Measurements from ENCODE around the gene RRAD. TPM values are rescaled to one million over a fixed set of nuclear protein-coding genes. Genes with fewer than 3 reads are reported as not detected.

The RRAD gene
- total RNA-seq: 0.22 and 0.43 TPM in 2 replicates

GRCh38 chr16:66925322-66925840, at the start of gene RRAD:
Gene RRAD (minus strand): TSS chr16:66925535. CDS start chr16:66925179, 356 bp downstream.

GRCh38 chr16:66961065-66961744, 35.9 kb upstream of the RRAD start, which contains the start of gene CES3:
Gene CES3 (plus strand): TSS chr16:66961266. CDS start chr16:66961308, 42 bp downstream.

GRCh38 chr16:66935314-66936011, 10.1 kb upstream of the RRAD start, which contains the start of gene CES2:
Gene CES2 (plus strand): TSS chr16:66935516. CDS start chr16:66935636, 120 bp downstream.

GRCh38 chr16:66934138-66934838, 9.0 kb upstream of the RRAD start, which contains the start of gene CIAO2B:
Gene CIAO2B (minus strand): TSS chr16:66934402. CDS start chr16:66934364, 38 bp downstream.

GRCh38 chr16:66918803-66919568, 6.3 kb downstream of the RRAD start, which contains the start of gene CDH16:
Gene CDH16 (minus strand): TSS chr16:66918885. CDS start chr16:66918065, 820 bp downstream.

GRCh38 chr16:66880288-66881013, 44.9 kb downstream of the RRAD start, which contains the start of gene PDP2:
Gene PDP2 (plus strand): TSS chr16:66880515. CDS start chr16:66884285, 3,770 bp downstream.

Other genes with a start within 250 kb of the RRAD start
- 9.8 and 10.0 TPM in 2 replicates for gene CMTM4, start 228.8 kb downstream of the RRAD start, total RNA-seq
- 118 and 132 TPM in 2 replicates for gene DYNC1LI2, start 173.9 kb downstream of the RRAD start, total RNA-seq
- gene TERB1, start 124.0 kb downstream of the RRAD start, total RNA-seq: under 0.01 and 0.09 TPM in 2 replicates
- 37.6 and 50.2 TPM in 2 replicates for gene NAE1, start 94.6 kb downstream of the RRAD start, total RNA-seq
- not detected in 2 replicates for gene CA7, start 81.1 kb downstream of the RRAD start, total RNA-seq
- gene PDP2, start 45.0 kb downstream of the RRAD start, total RNA-seq: 4.8 and 8.6 TPM in 2 replicates
- gene CDH16, start 6.7 kb downstream of the RRAD start, total RNA-seq: not detected in 2 replicates
- 126 and 151 TPM in 2 replicates for gene CIAO2B, start 8.9 kb upstream of the RRAD start, total RNA-seq
- 13.8 and 15.1 TPM in 2 replicates for gene CES2, start 10.0 kb upstream of the RRAD start, total RNA-seq
- under 0.01 TPM in 1 of 2 replicates, not detected in the other for gene CES3, start 35.7 kb upstream of the RRAD start, total RNA-seq
- 0.60 and 2.0 TPM in 2 replicates for gene CES4A, start 63.1 kb upstream of the RRAD start, total RNA-seq
- 47.6 and 71.9 TPM in 2 replicates for gene CBFB, start 103.6 kb upstream of the RRAD start, total RNA-seq
- gene PHAF1, start 184.4 kb upstream of the RRAD start, total RNA-seq: 10.0 and 11.8 TPM in 2 replicates
- 4.0 and 8.0 TPM in 2 replicates for gene B3GNT9, start 225.5 kb upstream of the RRAD start, total RNA-seq
- gene TRADD, start 234.4 kb upstream of the RRAD start, total RNA-seq: 14.0 and 20.4 TPM in 2 replicates
- 5.6 and 6.1 TPM in 2 replicates for gene FBXL8, start 234.4 kb upstream of the RRAD start, total RNA-seq
- 0.54 and 1.1 TPM in 2 replicates for gene HSF4, start 239.2 kb upstream of the RRAD start, total RNA-seq
- 4.0 and 4.9 TPM in 2 replicates for gene NOL3, start 245.0 kb upstream of the RRAD start, total RNA-seq